IMR-90 (cell line): ENCODE data around the gene ADAMTS19.

Experiments
- BHLHE40 ChIP-seq: fragments of 150-350 bp; IDR thresholded peaks from 2 replicates; pipeline ENCODE4 v1.6.1; 2016; ENCODE audit warnings: mild to moderate bottlenecking, low read depth, low read length
- NFE2L2 ChIP-seq: fragments of 150-350 bp; IDR thresholded peaks from 2 replicates; pipeline ENCODE4 v1.6.1; 2016; ENCODE audit warnings: low read depth, mild to moderate bottlenecking, low read length
- POLR2A ChIP-seq: IDR thresholded peaks from 2 replicates; pipeline ENCODE4 v1.6.1; 2012; ENCODE audit warnings: mild to moderate bottlenecking, low read depth, low read length
- RAD21 ChIP-seq: IDR thresholded peaks from 2 replicates; pipeline ENCODE4 v1.6.1; 2012; ENCODE audit warnings: low read length, improper control_type of control experiment
- SMC3 ChIP-seq: fragments of 150-350 bp; IDR thresholded peaks from 2 replicates; pipeline ENCODE4 v1.6.1; 2016; ENCODE audit warnings: low read depth, mild to moderate bottlenecking, antibody characterized with exemption, low read length, moderate library complexity
- TF ChIP-seq, protein P1 (sequence below): conservative IDR thresholded peaks from 2 replicates; pipeline ENCODE4 v1.5.1; 2012; ENCODE audit warnings: mild to moderate bottlenecking, low read depth, low read length, improper control_type of control experiment
- TF ChIP-seq, protein P2 (sequence below): fragments of 150-350 bp; IDR thresholded peaks from 2 replicates; pipeline ENCODE4 v1.6.1; 2017; ENCODE audit warnings: mild to moderate bottlenecking, antibody characterized with exemption, low read length, low read depth

DNA sequence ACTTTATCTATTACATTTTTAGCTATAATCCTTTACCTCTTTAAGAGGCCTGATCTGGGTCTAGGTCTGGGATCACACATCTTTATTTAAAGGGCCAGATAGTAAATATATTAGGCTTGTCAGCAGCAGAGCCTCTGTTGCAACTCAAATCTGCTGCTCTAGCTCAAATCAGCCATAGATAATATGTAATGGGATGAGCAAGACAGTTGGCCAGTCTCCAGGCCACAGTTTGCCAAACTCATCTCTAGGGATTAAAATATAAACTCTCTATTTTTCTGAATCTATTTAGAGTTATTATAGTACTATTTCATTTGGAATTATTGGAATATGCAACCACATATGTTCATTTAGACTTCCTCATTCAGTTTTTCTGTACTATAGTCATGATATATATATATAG lies 171.9 kb downstream of the ADAMTS19 start:
- TF ChIP-seq, protein P1, sequence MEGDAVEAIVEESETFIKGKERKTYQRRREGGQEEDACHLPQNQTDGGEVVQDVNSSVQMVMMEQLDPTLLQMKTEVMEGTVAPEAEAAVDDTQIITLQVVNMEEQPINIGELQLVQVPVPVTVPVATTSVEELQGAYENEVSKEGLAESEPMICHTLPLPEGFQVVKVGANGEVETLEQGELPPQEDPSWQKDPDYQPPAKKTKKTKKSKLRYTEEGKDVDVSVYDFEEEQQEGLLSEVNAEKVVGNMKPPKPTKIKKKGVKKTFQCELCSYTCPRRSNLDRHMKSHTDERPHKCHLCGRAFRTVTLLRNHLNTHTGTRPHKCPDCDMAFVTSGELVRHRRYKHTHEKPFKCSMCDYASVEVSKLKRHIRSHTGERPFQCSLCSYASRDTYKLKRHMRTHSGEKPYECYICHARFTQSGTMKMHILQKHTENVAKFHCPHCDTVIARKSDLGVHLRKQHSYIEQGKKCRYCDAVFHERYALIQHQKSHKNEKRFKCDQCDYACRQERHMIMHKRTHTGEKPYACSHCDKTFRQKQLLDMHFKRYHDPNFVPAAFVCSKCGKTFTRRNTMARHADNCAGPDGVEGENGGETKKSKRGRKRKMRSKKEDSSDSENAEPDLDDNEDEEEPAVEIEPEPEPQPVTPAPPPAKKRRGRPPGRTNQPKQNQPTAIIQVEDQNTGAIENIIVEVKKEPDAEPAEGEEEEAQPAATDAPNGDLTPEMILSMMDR, result no peak
- TF ChIP-seq POLR2A (no peak), SMC3 (no peak), RAD21 (no peak), BHLHE40 (no peak), NFE2L2 (no peak)
- TF ChIP-seq, protein P2, sequence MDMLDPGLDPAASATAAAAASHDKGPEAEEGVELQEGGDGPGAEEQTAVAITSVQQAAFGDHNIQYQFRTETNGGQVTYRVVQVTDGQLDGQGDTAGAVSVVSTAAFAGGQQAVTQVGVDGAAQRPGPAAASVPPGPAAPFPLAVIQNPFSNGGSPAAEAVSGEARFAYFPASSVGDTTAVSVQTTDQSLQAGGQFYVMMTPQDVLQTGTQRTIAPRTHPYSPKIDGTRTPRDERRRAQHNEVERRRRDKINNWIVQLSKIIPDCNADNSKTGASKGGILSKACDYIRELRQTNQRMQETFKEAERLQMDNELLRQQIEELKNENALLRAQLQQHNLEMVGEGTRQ, result no peak
